Nephron progenitor cell (in vitro differentiated cells): ENCODE results near the gene BAZ2B.
A peak's percentile ranks its signal among the peaks of the same experiment; 100 is the strongest.

Experiments
- DNase-seq: peaks from one replicate; pipeline ENCODE4 v3.0.0; 2021
- H3K27ac Mint-ChIP-seq: 2 replicates; pipeline ENCODE4 v1.8.0; 2021; ENCODE audit warnings: mild to moderate bottlenecking, moderate library complexity, mixed read lengths
- H3K27me3 Mint-ChIP-seq: 2 replicates; pipeline ENCODE4 v1.8.0; 2021; ENCODE audit warnings: mild to moderate bottlenecking, low read depth, mixed read lengths; ENCODE audit not compliant: poor library complexity
- H3K36me3 Mint-ChIP-seq: 2 replicates; pipeline ENCODE4 v1.8.0; 2021; ENCODE audit warnings: low read depth, mixed read lengths
- H3K4me1 Mint-ChIP-seq: 2 replicates; pipeline ENCODE4 v1.8.0; 2021; ENCODE audit warnings: mixed read lengths
- H3K4me3 Mint-ChIP-seq: 2 replicates; pipeline ENCODE4 v1.8.0; 2021; ENCODE audit warnings: mild to moderate bottlenecking, moderate library complexity, mixed read lengths
- H3K9me3 Mint-ChIP-seq: 2 replicates; pipeline ENCODE4 v1.8.0; 2021; ENCODE audit warnings: mild to moderate bottlenecking, moderate library complexity, mixed read lengths
- TF ChIP-seq, protein P1 (sequence below): fragments of 200-600 bp; sonication (generic); IDR thresholded peaks from 2 replicates; pipeline ENCODE4 v1.5.0; 2021; ENCODE audit warnings: antibody characterized with exemption

The BAZ2B gene

DNA sequence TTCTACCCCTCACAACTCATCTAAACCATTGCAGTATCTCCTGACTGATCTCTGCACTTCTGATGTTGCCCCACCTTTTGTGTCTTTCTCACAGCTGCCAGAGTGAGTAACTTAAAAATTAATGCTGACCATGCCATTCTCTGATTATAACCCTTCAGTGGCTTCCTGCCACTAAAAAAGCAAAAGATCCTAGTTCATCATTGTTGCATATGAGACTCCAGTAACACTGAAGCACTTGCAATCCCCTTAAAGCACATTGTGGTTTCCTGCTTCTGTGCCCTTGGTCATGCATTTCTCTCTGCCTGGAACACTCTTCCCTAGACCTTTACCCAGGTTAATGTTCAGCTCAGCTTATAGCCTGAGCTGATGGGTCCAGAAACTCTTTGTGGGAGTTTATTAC lies 234.8 kb downstream of the BAZ2B start:
- no peaks in the 10 kb centered on the region for H3K4me1 Mint-ChIP-seq
- peaks cover 35% of the 10 kb centered on the region for H3K36me3 Mint-ChIP-seq
- TF ChIP-seq, protein P1, sequence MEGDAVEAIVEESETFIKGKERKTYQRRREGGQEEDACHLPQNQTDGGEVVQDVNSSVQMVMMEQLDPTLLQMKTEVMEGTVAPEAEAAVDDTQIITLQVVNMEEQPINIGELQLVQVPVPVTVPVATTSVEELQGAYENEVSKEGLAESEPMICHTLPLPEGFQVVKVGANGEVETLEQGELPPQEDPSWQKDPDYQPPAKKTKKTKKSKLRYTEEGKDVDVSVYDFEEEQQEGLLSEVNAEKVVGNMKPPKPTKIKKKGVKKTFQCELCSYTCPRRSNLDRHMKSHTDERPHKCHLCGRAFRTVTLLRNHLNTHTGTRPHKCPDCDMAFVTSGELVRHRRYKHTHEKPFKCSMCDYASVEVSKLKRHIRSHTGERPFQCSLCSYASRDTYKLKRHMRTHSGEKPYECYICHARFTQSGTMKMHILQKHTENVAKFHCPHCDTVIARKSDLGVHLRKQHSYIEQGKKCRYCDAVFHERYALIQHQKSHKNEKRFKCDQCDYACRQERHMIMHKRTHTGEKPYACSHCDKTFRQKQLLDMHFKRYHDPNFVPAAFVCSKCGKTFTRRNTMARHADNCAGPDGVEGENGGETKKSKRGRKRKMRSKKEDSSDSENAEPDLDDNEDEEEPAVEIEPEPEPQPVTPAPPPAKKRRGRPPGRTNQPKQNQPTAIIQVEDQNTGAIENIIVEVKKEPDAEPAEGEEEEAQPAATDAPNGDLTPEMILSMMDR: no peak
- H3K4me3 Mint-ChIP-seq: no peak overlapping the region
- H3K27ac Mint-ChIP-seq: no peak overlapping the region
- no peak for DNase-seq
- H3K9me3 Mint-ChIP-seq: no peaks in the 10 kb centered on the region
- H3K27me3 Mint-ChIP-seq: no peaks in the 10 kb centered on the region

DNA sequence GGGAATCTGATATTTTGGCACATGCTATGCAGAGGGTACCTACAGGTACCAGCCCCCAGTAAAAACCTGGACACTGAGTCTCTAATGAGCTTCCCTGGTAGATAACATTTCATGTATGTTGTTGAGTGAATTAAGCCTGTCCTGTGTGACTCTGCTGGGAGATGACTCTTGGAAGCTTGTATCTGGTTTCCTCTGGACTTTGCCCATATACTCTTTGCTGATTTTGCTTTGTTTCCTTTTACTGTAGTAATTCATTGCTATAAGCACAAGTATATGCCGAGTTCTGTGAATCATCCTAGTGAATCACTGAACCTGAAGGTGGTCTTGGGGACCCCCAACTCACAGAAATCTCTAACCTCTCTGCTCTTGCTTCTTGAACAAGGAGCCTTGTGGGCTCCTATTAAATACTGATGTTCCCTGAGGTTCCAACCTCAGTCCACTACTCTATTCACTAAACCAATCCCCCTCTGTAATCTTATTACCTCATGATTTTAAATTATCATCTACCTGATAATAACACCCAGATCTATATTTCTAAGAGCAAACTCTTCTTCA lies 235.6 kb downstream of the BAZ2B start:
- no peak for DNase-seq
- no peak overlapping the region for H3K4me3 Mint-ChIP-seq
- TF ChIP-seq, protein P1: no peak
- no peak overlapping the region for H3K27ac Mint-ChIP-seq
- H3K27me3 Mint-ChIP-seq: no peaks in the 10 kb centered on the region
- H3K36me3 Mint-ChIP-seq: peaks cover 27% of the 10 kb centered on the region
- no peaks in the 10 kb centered on the region for H3K9me3 Mint-ChIP-seq
- H3K4me1 Mint-ChIP-seq: no peaks in the 10 kb centered on the region

DNA sequence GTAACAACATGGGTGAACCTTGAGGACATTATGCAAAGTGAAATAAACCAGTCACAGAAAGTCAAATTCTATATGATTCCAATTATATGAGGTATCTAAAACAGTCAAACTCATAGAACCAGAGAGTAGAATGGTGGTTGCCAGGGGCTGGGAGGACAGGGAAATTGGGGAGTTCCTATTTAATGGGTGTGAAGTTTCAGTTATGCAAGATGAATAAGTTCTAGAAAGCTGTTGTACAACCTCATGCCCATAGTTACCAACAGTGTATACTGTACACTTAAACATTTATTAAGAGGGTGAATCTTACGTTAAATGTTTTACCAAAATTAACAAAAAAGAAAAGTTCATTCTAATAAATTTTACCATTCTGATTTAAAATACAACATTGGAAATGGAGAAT lies 237.2 kb downstream of the BAZ2B start:
- Mint-ChIP-seq H3K36me3 (peaks cover 22% of the 10 kb centered on the region), H3K27me3 (no peaks in the 10 kb centered on the region), H3K9me3 (no peaks in the 10 kb centered on the region), H3K4me3 (no peak overlapping the region), H3K27ac (no peak overlapping the region), H3K4me1 (no peaks in the 10 kb centered on the region)
- no peak for DNase-seq
- TF ChIP-seq, protein P1: no peak

DNA sequence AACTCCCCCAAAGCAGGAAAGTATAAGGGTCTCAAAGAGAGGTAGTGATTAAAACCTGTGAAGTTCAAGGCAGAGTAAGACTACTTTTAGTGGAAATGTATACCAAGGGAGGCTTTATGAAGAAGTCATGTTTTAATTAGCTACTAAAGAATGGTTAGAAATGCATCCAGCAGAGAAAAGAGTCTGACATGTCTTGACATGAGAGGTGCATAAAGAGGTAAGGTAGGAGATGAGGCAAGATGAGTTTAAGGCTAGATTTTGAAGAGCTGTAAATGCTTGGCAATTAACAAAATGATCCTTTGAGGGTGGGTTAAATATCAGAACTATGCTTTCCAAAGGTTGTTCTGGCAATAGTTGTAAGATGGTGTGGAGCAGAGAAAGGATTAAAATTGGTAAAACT lies 241.1 kb downstream of the BAZ2B start:
- TF ChIP-seq, protein P1: no peak
- Mint-ChIP-seq H3K27ac (no peak overlapping the region), H3K36me3 (peaks cover 32% of the 10 kb centered on the region), H3K4me3 (no peak overlapping the region), H3K4me1 (no peaks in the 10 kb centered on the region), H3K9me3 (no peaks in the 10 kb centered on the region), H3K27me3 (no peaks in the 10 kb centered on the region)
- DNase-seq: no peak

DNA sequence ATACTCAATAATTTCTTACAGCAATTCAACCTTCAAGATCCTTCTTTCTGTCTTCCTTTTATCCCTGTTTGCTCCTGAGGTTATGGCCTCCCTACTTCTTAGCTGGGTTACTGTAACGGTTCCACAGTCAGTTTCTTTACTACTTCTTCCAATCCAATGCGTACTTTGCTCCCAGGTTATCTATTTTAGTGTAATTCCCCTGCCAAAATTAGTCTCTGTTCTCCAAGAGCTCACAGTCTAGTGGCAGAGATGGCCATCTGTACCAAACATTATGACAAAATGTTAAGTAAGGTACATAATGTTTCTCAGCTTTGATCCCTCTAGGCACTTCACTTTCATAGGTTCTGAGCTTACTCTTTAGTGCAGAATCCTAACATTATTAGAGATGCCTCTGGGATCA lies 244.8 kb downstream of the BAZ2B start:
- H3K9me3 Mint-ChIP-seq: no peaks in the 10 kb centered on the region
- no peak overlapping the region for H3K4me3 Mint-ChIP-seq
- peaks cover 52% of the 10 kb centered on the region for H3K36me3 Mint-ChIP-seq
- TF ChIP-seq, protein P1: no peak
- H3K4me1 Mint-ChIP-seq: no peaks in the 10 kb centered on the region
- H3K27ac Mint-ChIP-seq: peak overlapping the region; percentile 6
- H3K27me3 Mint-ChIP-seq: no peaks in the 10 kb centered on the region
- DNase-seq: no peak

DNA sequence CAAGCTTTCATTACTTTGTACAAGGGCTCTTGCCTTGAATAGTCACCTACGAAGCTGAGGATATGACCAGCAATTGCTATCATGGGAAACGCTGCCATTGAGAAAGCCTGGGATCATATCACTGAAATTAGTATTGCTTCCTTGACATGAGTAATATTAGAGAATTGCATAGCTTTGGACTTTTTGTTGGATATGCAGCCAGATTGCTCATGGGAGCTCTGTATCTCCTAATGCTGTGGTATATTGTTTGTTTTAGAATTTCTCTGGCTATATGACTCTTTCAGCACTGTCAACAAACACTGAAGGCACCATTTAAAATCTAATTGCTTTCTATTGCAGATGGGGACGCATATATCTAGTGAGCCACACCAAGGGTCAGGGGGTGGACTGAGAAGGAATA lies 249.8 kb downstream of the BAZ2B start:
- DNase-seq: no peak
- H3K4me1 Mint-ChIP-seq: no peaks in the 10 kb centered on the region
- no peak overlapping the region for H3K4me3 Mint-ChIP-seq
- H3K9me3 Mint-ChIP-seq: peaks cover 12% of the 10 kb centered on the region
- peaks cover 81% of the 10 kb centered on the region for H3K36me3 Mint-ChIP-seq
- H3K27ac Mint-ChIP-seq: no peak overlapping the region
- H3K27me3 Mint-ChIP-seq: no peaks in the 10 kb centered on the region
- TF ChIP-seq, protein P1: no peak
